Adrenal gland (tissue), 12 donors: ENCODE results near the gene RBM15B. TPM values are rescaled to one million over a fixed set of nuclear protein-coding genes. Genes with fewer than 3 reads are reported as not detected.

Experiments
- DNase-seq, 7 donors: peaks; one replicate each; pipeline ENCODE4 v3.0.0-alpha.2; 2019 to 2020
- H3K27ac ChIP-seq, 5 donors: fragments of 200-600 bp; sonication (generic) in 4 of 5; 1 replicate in 3 of 5; 2 replicates in 2 of 5; pipeline versions ENCODE4 v1.5.1 to v1.8.0; 2016 to 2020; ENCODE audit warnings: mild to moderate bottlenecking in 1 of 5
- H3K27me3 ChIP-seq: fragments of 200-600 bp; 2 replicates; pipeline ENCODE4 v1.8.0; 2021
- H3K36me3 ChIP-seq, 2 donors: fragments of 200-600 bp; replicated peaks in 1 of 2; 1 replicate in 1 of 2; 2 replicates in 1 of 2; pipeline versions ENCODE4 v1.5.1 to v1.8.0; 2018 to 2022
- H3K4me1 ChIP-seq, 2 donors: fragments of 200-600 bp; replicated peaks in 1 of 2; 1 replicate in 1 of 2; 2 replicates in 1 of 2; pipeline versions ENCODE4 v1.5.1 to v1.8.0; 2018 to 2021
- H3K4me3 ChIP-seq, 4 donors: fragments of 200-600 bp; sonication (generic) in 3 of 4; one replicate each; pipeline ENCODE4 v1.5.1; 2016 to 2018
- H3K9me3 ChIP-seq, 3 donors: fragments of 200-600 bp; sonication (generic) in 1 of 3; replicated peaks in 1 of 3; 1 replicate in 2 of 3; 2 replicates in 1 of 3; pipeline versions ENCODE4 v1.5.1 to v1.8.0; 2016 to 2021
- POLR2A ChIP-seq, 2 donors: fragments of 450-650 bp; IDR thresholded peaks; one replicate each; pipeline ENCODE4 v1.6.1; 2017; ENCODE audit warnings: antibody characterized with exemption in 2 of 2, mild to moderate bottlenecking in 2 of 2, moderate library complexity in 1 of 2
- WGBS, 4 donors: extraction: QIAGEN DNeasy Blood & Tissue Kit in 2 of 4; methylation state at CpG; one replicate each; pipeline versions ENCODE4 v1.1.5 to v1.1.7; 2013 to 2017; 5-methylcytosine and 5-hydroxymethylcytosine counted together
- intact Hi-C, 2 donors: fragments of 100-400 bp; cut with DNase I; formaldehyde crosslinking; loops; one replicate each; pipeline versions ENCODE4 v1.14.1 to v1.15.0; 2022 to 2023
- polyA plus RNA-seq, 3 donors: library from polyadenylated mRNA; stranded (reverse); fragments of 200-250 nt in 2 of 3; fragments of 350-450 nt in 1 of 3; fragmentation: Illumina TruSeq in 1 of 3; extraction: RNeasy Lipid Tissue Mini Kit (QIAGEN cat#74804) in 1 of 3; gene quantifications; one replicate each; pipeline ENCODE4 v1.2.3, GENCODE V29; 2013 to 2014
- total RNA-seq, 9 donors: library from RNA; depleted of rRNA in 4 of 9; stranded (reverse); fragments of >200 nt in 4 of 9; fragments of 120-200 nt in 1 of 9; fragmentation: NEBNext Ultra II Directional in 1 of 9; extraction: Animal tissue kit (Norgen Biotek cat#: 25700) in 1 of 9; gene quantifications; one replicate each; pipeline versions ENCODE4 v1.1.0 to v1.2.4, GENCODE V29; 2013 to 2023
- TF ChIP-seq, protein P1 (sequence below), 6 experiments: fragments of 450-650 bp in 4 of 6; fragments of 200-600 bp in 2 of 6; sonication (generic) in 1 of 6; IDR thresholded peaks; 1 replicate in 5 of 6; 2 replicates in 1 of 6; pipeline versions ENCODE4 v1.5.1 to v1.8.0; 2016 to 2021; ENCODE audit warnings: antibody characterized with exemption in 6 of 6, mild to moderate bottlenecking in 2 of 6, moderate library complexity in 1 of 6
- donor health status: healthy with polysubstance abuse.
- donor health status: Bipolar disorder and iron deficiency.
- donor health status: DM: yes; HTN: yes; CAD: no.
- donor health status: DM: no; HTN: no; CAD: no.
- donor health status: DM: no; HTN: no; CAD: no.
- donor health status: DM: yes; HTN: yes; CAD: no.

The RBM15B gene
- total and polyA plus RNA-seq, 12 donors: 8.0 to 36.6 (median 24.4) TPM

DNA sequence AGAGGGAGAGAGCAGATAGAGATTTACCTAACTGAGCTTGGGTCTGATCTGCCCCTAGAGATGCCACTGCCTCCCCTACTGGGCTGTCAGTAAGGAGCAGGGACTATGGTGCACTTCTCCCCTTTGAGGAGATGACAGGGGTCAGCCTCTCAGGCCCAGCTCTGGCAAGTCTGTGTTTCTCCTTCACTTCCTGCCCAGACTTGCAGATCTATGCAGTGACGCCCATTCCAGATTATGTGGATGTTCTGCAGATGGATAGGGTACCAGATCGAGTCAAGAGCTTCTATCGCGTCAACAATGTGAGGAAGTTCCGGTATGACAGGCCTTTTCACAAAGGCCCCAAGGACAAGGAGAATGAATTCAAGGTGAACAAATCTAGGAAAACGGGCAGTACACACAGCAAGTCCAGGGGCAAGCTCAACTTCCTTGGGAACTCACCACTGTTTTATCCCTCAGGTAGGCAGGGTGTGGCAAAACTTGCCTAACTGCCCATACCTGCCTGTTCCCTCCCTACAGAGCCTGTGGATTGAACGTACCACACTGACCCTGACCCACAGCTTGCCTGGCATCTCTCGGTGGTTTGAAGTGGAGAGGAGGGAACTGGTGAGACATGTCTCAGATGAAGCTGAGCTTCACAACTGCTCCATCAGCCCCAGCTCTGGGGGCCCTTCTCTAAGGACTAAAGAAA lies 35.0 kb upstream of the RBM15B start:
- WGBS, 4 donors: 75 to 80% (median 79%) methylated on average over 6 to 8 of the region's 8 CpGs
- Histone ChIP-seq H3K27ac (no peak overlapping the region), H3K4me1 (no peaks in the 10 kb centered on the region), H3K27me3 (no peaks in the 10 kb centered on the region), H3K9me3 (no peaks in the 10 kb centered on the region), H3K36me3 (no peaks in the 10 kb centered on the region), H3K4me3 (no peak overlapping the region)
- DNase-seq: peak in 1 of 7 donors; percentile 27
- intact Hi-C loops: no loop called here
- no peak for TF ChIP-seq POLR2A (IDR thresholded peaks at IDR 0.05)
- TF ChIP-seq, protein P1, sequence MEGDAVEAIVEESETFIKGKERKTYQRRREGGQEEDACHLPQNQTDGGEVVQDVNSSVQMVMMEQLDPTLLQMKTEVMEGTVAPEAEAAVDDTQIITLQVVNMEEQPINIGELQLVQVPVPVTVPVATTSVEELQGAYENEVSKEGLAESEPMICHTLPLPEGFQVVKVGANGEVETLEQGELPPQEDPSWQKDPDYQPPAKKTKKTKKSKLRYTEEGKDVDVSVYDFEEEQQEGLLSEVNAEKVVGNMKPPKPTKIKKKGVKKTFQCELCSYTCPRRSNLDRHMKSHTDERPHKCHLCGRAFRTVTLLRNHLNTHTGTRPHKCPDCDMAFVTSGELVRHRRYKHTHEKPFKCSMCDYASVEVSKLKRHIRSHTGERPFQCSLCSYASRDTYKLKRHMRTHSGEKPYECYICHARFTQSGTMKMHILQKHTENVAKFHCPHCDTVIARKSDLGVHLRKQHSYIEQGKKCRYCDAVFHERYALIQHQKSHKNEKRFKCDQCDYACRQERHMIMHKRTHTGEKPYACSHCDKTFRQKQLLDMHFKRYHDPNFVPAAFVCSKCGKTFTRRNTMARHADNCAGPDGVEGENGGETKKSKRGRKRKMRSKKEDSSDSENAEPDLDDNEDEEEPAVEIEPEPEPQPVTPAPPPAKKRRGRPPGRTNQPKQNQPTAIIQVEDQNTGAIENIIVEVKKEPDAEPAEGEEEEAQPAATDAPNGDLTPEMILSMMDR (IDR thresholded peaks at IDR 0.05): no peak

DNA sequence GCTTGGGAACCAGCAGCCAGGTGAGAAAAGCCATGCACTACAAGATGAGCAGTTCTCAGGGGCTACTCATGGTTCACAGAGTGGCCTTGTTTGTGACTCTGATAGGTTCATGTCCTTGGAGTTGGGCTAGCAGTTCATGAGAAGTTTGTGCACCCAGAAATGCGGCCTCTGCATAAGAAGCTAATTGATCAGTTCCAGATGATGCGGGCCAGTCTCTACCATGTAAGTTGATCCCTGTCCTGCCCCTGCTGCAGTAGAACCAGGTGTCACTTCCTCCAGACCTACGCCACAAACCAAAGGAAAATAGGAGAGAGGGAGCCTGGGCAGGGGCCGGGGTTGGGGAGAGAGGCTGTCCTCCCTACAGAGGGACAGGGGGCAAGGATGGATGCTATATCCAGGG lies 33.2 kb upstream of the RBM15B start:
- H3K36me3 ChIP-seq: no peaks in the 10 kb centered on the region
- peak in 1 of 7 donors; percentile 10 for DNase-seq

GRCh38 chr3:51358981-51359380 lies 32.1 kb upstream of the RBM15B start:
- no peaks in the 10 kb centered on the region for H3K9me3 ChIP-seq
- H3K27ac ChIP-seq: no peak overlapping the region
- no peaks in the 10 kb centered on the region for H3K4me1 ChIP-seq
- intact Hi-C loops: no loop called here
- no peak overlapping the region for H3K4me3 ChIP-seq
- DNase-seq: peak in 1 of 7 donors; percentile 11
- H3K36me3 ChIP-seq: no peaks in the 10 kb centered on the region
- H3K27me3 ChIP-seq: no peaks in the 10 kb centered on the region
- no peak for TF ChIP-seq POLR2A (IDR thresholded peaks at IDR 0.05)
- TF ChIP-seq, protein P1 (IDR thresholded peaks at IDR 0.05): no peak
- 63 to 88% (median 84%) methylated on average over 3 of the region's 3 CpGs for WGBS, 4 donors

More for the DNA sequence above, 33.2 kb upstream of the RBM15B start:
- TF ChIP-seq, protein P1 (IDR thresholded peaks at IDR 0.05): no peak
- TF ChIP-seq POLR2A (IDR thresholded peaks at IDR 0.05): no peak
- H3K27ac ChIP-seq: no peak overlapping the region
- H3K27me3 ChIP-seq: no peaks in the 10 kb centered on the region
- 69 to 92% (median 73%) methylated on average over 4 of the region's 4 CpGs for WGBS, 4 donors
- no peaks in the 10 kb centered on the region for H3K9me3 ChIP-seq
- intact Hi-C loops: no loop called here
- H3K4me3 ChIP-seq: no peak overlapping the region
- H3K4me1 ChIP-seq: no peaks in the 10 kb centered on the region

DNA sequence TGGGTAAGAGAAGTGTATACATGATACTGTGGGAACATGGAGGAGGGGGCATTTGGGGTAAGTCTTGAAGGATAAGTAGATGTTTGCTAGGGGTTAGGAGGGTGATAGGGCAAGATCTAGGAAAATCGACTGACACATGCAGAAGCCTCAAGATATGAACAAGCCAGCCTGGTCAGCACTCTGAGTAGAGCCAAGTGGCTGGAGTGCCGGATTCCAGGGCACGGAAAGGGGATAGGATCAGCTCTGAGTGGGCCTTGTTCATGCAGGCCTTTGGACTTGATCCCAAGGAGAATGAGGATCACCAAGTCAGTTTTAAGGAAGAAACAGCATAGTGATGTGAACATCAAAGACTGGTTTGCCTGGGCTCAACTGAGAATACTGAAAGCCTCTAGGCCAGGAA lies 30.3 kb upstream of the RBM15B start:
- no peak for TF ChIP-seq POLR2A (IDR thresholded peaks at IDR 0.05)
- TF ChIP-seq, protein P1 (IDR thresholded peaks at IDR 0.05): no peak
- Histone ChIP-seq H3K9me3 (no peaks in the 10 kb centered on the region), H3K4me1 (no peaks in the 10 kb centered on the region), H3K36me3 (no peaks in the 10 kb centered on the region), H3K27ac (no peak overlapping the region), H3K27me3 (no peaks in the 10 kb centered on the region), H3K4me3 (no peak overlapping the region)
- WGBS, 4 donors: 91 to 98% (median 93%) methylated on average over 3 of the region's 3 CpGs
- peak in 1 of 7 donors; percentile 3 for DNase-seq
- intact Hi-C loops: no loop called here
